ENCODE results near the gene MAP4K5. TPM values are rescaled to one million over a fixed set of nuclear protein-coding genes. Genes with fewer than 3 reads are reported as not detected.

Gene MAP4K5
- polyA plus RNA-seq, 5 donors = 47.0 to 87.5 (median 66.8) TPM

DNA sequence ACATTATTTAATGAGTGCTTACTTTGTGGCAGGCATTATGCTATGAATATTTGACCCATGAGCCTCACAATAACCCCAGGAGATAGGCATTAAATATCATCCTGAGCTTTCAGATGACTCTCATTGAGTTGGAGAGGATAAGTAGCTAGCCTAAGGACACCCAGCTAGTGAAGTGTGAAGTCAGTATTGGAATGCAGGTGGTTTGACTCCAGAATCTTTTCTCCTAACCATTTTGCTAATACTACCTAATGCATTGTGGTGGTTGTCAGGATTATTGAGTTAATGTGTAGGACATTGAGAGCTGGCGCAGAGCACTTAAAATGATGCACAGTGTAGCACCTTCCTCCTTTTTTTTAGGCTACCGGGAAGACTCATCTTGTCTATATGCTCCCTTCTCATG, 131.9 kb downstream of the MAP4K5 start:
- DNase-seq = no peak

- DNase-seq = no peak
Observed at GRCh38 chr14:50399251-50400032, 132.9 kb downstream of the MAP4K5 start.

- no peak for DNase-seq
Observed at GRCh38 chr14:50398189-50398580, 134.2 kb downstream of the MAP4K5 start.

- DNase-seq = no peak
Observed at GRCh38 chr14:50397390-50398188, 134.8 kb downstream of the MAP4K5 start.

- DNase-seq = peak; percentile 70 to 74
Observed at GRCh38 chr14:50396631-50397389, 135.6 kb downstream of the MAP4K5 start, which contains the start of gene CDKL1. Gene CDKL1, minus strand, starts transcription at chr14:50396881. Its CDS starts 1,013 bp downstream, at chr14:50395868.

GRCh38 chr14:50395448-50395847, 136.9 kb downstream of the MAP4K5 start:
- no peak for DNase-seq

GRCh38 chr14:50394713-50395112, 137.7 kb downstream of the MAP4K5 start:
- no peak for DNase-seq

DNA sequence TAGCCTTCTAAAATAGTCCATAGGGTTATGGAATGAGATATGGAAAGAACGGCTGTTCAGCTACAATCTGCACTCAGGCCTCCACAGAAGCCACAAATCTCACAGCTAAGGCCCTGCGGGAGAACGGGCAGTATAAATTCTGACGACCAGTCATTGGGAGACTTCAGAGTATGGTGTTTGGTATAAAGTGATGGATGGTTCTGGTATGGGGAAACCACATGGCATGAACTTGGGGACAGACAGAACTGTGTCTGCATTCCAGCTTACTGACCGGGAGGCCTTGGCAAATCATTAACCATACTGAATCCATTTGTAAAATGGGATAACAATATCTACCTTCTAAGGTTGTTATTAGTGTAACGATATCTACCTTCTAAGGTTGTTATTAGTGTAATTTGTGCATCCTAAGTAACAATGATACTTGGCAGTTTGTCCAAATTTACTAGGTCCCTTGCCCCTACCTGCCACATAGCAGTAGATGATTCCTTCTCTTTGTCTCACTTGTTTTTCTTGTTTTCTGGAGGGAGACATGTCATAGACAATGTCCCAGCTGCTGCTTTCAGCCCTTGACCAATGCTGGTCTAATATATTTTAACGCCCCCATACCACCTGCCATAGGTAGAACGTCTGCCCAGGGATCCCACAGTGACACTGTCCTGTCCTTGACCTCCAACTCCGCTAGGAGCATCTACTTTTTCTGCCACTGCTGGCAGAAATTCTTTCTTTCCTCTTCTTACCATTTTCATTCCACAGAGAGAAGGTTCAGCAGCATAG, 142.5 kb downstream of the MAP4K5 start:
- DNase-seq = no peak

GRCh38 chr14:50388256-50388931, 144.0 kb downstream of the MAP4K5 start:
- no peak for DNase-seq

DNA sequence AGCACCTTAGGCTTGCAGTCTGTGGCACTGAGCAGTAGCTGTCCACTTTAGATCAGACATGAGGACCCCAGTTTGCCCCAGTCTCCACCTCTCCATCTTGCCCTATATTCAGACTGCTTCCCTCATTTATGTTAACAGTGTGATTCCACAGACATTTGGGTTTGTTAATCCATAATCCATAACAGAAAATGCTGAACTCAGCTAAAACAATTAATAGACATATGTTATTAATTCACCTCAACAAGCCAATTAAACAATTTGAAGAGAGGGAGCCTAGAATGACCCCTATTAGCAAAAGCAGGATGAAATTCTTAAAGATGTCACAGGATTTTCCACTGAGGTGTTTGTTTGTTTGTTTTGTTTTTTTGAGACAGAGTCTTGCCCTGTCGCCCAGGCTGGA, 144.8 kb downstream of the MAP4K5 start:
- DNase-seq = no peak

GRCh38 chr14:50383618-50384225, 148.6 kb downstream of the MAP4K5 start:
- DNase-seq = no peak

DNA sequence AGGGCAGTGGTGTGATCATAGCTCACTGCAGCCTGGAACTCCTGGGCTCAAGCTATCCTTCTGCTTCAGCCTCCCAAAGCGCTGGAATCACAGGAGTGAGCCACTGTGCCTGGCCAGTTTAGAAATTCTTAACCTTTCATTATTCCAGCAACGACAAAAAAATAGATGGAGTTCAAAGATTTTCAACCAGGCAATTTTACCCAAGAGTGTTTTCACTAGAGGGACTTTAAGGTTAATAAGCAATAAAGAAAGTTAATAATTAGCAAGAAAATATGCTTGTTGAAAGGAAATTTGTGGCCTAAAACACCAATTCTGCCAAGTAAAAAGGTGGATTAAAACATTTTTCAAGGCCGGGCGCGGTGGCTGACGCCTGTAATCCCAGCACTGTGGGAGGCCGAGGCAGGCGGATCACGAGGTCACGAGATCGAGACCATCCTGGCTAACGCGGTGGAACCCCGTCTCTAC, 150.5 kb downstream of the MAP4K5 start:
- DNase-seq = no peak

DNA sequence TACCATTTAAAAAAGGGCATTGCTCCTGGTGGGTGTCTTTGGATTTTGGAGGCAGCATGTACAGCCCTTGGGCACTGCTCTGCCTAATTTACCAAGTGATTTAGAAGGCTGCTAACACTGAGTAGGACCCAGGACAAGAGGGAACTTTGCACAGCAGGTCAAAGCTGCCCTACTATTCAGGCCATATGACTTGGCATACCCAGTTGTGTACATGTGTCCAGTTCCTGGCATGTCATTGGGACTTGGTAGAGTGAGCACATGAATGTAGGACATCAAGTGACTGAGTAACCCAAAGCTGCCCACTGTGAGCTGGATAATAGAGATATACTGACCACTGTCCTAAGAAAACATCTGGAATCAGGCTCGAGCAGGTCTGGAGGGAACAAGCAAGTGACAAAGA, 151.4 kb downstream of the MAP4K5 start:
- no peak for DNase-seq

DNA sequence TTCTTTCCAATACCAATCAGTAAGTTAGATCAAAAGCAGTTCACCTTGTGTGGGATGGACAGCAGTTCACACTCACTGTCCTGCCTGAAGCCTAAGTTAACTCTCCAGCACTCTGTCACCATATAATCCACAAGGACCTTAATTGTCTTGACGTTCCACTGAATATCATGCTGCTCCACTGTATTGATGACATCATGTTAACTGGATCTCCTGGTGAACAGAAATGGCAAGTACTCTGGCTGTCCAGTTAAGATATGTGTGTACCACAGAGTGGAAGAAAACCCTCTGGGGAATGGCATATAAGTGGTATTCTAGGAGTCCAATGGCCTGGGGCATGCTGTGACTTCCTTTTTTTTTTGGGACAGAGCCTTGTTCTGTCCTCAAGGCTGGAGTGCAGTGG, 151.9 kb downstream of the MAP4K5 start:
- no peak for DNase-seq

DNA sequence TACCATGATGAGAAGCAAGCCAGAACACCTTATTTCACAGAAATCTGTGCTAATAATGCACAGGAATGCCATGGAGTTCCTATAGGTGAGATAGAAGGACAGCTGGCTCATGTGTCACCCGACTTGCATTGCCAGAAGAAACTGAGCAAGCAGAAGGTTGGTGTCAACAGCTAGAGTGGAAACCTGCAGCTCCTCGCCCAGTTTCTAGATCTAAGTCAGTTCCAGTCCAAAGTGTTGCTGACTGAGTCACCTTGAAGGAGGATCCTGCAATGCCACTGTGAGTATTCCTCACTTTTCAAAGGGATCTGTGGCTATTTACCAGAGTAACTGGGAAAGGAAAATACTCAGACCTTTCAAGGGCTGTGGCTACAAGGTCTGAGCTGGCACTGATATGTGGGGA, 152.8 kb downstream of the MAP4K5 start:
- no peak for DNase-seq

DNA sequence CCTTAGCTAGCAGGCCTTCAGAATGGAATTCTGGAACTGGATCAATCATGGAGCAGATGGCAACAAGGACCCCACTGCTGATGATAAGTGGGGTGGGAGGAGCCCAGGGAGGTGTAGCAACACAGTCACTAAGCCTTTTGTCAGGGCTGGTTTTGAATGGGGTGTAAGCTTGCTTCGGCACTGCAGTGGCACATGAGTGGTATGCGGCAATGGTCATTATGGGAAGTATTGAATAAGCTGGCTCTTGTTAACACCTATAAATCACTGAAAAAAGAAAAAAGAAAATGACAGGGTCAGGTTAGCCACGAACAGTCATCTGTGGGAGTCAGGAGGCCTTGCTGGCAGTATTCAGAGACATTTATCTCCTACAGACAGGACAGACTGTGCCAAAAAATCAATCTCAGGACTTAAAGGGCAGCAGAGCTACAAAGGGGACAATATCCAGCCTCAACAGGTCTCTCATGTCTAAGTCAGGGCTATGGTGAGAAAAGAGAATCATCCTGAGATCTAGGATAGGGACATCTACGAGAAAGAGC, 154.8 kb downstream of the MAP4K5 start:
- DNase-seq = no peak

DNA sequence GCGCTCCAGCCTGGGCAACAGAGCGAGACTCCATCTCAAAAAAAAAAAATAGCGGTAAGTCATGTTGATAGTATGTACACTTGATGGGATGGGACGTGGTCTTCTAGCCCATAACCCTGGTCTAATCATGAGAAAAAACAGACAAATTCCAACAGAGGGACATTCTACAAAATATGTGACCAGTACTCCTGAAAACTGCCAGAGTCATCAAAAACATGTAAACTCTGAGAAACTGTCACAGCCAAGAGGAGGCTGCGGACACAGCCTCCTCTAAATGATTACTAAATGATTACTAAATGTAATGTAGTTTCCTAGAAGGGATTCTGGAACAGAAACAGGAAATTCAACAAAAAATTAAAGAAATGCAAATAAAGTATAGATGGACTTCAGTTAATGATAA, 156.6 kb downstream of the MAP4K5 start:
- no peak for DNase-seq

DNA sequence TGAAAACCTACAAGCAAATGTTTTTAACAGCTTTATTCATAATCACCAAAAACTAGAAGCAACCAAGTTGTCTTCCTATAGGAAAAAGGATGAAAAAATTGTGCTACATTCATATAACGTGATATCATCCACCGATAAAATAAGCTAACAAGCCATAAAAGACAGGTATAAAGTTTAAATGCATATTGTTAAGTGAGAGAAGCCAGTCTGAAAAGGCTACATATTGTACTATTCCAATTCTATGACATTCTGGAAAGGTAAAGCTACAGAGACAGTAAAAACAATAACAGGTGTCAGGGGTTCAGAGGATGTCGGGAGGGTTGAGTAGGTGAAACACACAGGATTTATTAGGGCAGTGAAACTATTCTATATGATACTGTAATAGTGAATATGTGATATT, 158.4 kb downstream of the MAP4K5 start:
- DNase-seq = no peak

GRCh38 chr14:50371546-50371945, 160.8 kb downstream of the MAP4K5 start:
- DNase-seq = no peak
